Measurements from ENCODE around the gene CMTM8. TPM values are rescaled to one million over a fixed set of nuclear protein-coding genes. Genes with fewer than 3 reads are reported as not detected.

The CMTM8 gene
- polyA plus RNA-seq, 1 donor from 2014 or later = 0.25 TPM

- Mint-ChIP-seq H3K9me3 (no peaks in the 10 kb centered on the region), H3K27me3 (peaks cover 6% of the 10 kb centered on the region), H3K27ac (no peak overlapping the region), H3K4me3 (no peak overlapping the region), H3K4me1 (peaks cover 3 to 4% (median 3%) of the 10 kb centered on the region in 3 donors), H3K36me3 (no peaks in the 10 kb centered on the region)
Observed at GRCh38 chr3:32313723-32314473, 75.4 kb downstream of the CMTM8 start.

GRCh38 chr3:32315441-32315840 is 77.0 kb downstream of the CMTM8 start:
- Mint-ChIP-seq H3K27me3 (peaks cover 6% of the 10 kb centered on the region), H3K27ac (no peak overlapping the region), H3K9me3 (no peaks in the 10 kb centered on the region), H3K36me3 (no peaks in the 10 kb centered on the region), H3K4me3 (no peak overlapping the region), H3K4me1 (no peaks in the 10 kb centered on the region)

GRCh38 chr3:32316319-32316718 is 77.8 kb downstream of the CMTM8 start:
- H3K36me3 Mint-ChIP-seq = no peaks in the 10 kb centered on the region
- H3K27ac Mint-ChIP-seq = no peak overlapping the region
- no peak overlapping the region for H3K4me3 Mint-ChIP-seq
- no peaks in the 10 kb centered on the region for H3K9me3 Mint-ChIP-seq
- no peaks in the 10 kb centered on the region for H3K4me1 Mint-ChIP-seq
- peaks cover 10% of the 10 kb centered on the region for H3K27me3 Mint-ChIP-seq

GRCh38 chr3:32316976-32317375 is 78.5 kb downstream of the CMTM8 start:
- Mint-ChIP-seq H3K9me3 (no peaks in the 10 kb centered on the region), H3K27ac (no peak overlapping the region), H3K27me3 (peaks cover 7% of the 10 kb centered on the region), H3K4me3 (no peak overlapping the region), H3K4me1 (no peaks in the 10 kb centered on the region), H3K36me3 (no peaks in the 10 kb centered on the region)

GRCh38 chr3:32319607-32320006 is 81.1 kb downstream of the CMTM8 start:
- Mint-ChIP-seq H3K27me3 (peaks cover 8% of the 10 kb centered on the region), H3K9me3 (no peaks in the 10 kb centered on the region), H3K4me3 (no peak overlapping the region), H3K27ac (no peak overlapping the region), H3K4me1 (no peaks in the 10 kb centered on the region), H3K36me3 (no peaks in the 10 kb centered on the region)

DNA sequence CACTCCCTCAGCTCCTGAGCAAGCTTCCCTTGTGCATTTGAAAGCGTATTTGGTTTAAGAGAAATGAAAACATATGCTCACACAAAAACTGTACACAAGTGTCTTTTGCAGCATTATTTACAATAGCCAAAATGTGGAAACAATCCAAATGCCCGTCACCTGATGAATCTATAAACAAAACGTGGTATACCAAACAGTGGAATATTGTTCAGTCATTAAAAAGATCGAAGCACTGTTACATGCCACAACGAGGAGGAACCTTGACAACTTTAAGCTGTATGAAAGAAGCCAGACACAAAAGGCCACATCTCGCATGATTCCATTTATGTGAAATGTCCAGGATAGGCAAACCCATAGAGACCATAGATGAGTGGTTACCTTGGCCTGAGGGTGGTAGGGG is 81.6 kb downstream of the CMTM8 start:
- no peak overlapping the region for H3K27ac Mint-ChIP-seq
- peaks cover 8% of the 10 kb centered on the region for H3K27me3 Mint-ChIP-seq
- no peaks in the 10 kb centered on the region for H3K36me3 Mint-ChIP-seq
- no peaks in the 10 kb centered on the region for H3K9me3 Mint-ChIP-seq
- H3K4me1 Mint-ChIP-seq = no peaks in the 10 kb centered on the region
- no peak overlapping the region for H3K4me3 Mint-ChIP-seq

DNA sequence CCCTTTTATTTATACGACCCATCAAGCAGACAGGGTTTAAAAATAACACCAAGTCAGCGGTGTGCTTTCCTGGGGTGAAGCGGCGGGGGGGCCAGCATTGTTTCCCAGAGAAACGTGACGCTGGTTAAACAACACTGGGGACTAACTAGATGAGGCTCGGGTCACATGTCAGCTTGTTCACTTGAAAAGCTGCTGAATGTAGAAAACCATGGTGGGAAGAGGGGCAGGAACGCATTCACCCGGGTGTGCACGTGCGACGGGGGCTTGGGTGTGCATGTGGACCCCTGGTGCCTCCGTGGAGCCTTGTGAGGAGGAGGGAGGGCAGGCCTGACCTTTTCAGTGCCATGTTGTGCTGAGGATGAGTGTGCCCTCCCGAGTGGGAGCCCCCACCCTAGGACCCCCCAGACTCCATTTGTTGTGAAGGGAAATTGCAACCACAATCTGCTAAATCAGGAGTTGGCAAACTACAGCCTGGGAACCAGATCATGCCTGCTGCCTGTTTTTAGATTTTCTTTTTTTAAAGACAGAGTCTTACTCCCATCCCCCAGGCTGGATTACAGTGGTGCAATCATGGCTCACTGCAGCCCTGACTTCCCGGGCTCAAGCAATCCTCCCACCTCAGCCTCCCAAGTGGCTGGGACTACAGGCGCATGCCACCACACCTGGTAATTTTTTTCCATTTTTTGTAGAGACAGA is 82.8 kb downstream of the CMTM8 start:
- H3K9me3 Mint-ChIP-seq = no peaks in the 10 kb centered on the region
- H3K27me3 Mint-ChIP-seq = peaks cover 14% of the 10 kb centered on the region
- no peaks in the 10 kb centered on the region for H3K36me3 Mint-ChIP-seq
- H3K4me3 Mint-ChIP-seq = no peak overlapping the region
- H3K27ac Mint-ChIP-seq = no peak overlapping the region
- H3K4me1 Mint-ChIP-seq = peaks cover 0 to 1% (median 0%) of the 10 kb centered on the region in 3 donors

GRCh38 chr3:32322311-32322710 is 83.8 kb downstream of the CMTM8 start:
- H3K27me3 Mint-ChIP-seq = peaks cover 17% of the 10 kb centered on the region
- H3K9me3 Mint-ChIP-seq = no peaks in the 10 kb centered on the region
- H3K27ac Mint-ChIP-seq = no peak overlapping the region
- peaks cover 0 to 1% (median 0%) of the 10 kb centered on the region in 3 donors for H3K4me1 Mint-ChIP-seq
- H3K4me3 Mint-ChIP-seq = no peak overlapping the region
- H3K36me3 Mint-ChIP-seq = no peaks in the 10 kb centered on the region

GRCh38 chr3:32323604-32324003 is 85.1 kb downstream of the CMTM8 start:
- no peak overlapping the region for H3K27ac Mint-ChIP-seq
- peaks cover 17% of the 10 kb centered on the region for H3K27me3 Mint-ChIP-seq
- H3K4me1 Mint-ChIP-seq = peaks cover 0 to 1% (median 0%) of the 10 kb centered on the region in 3 donors
- no peaks in the 10 kb centered on the region for H3K36me3 Mint-ChIP-seq
- peaks cover 0 to 1% (median 0%) of the 10 kb centered on the region in 3 donors for H3K9me3 Mint-ChIP-seq
- no peak overlapping the region for H3K4me3 Mint-ChIP-seq

GRCh38 chr3:32325201-32325600 is 86.7 kb downstream of the CMTM8 start:
- peaks cover 0 to 1% (median 0%) of the 10 kb centered on the region in 3 donors for H3K4me1 Mint-ChIP-seq
- peaks cover 17% of the 10 kb centered on the region for H3K27me3 Mint-ChIP-seq
- peaks cover 0 to 2% (median 0%) of the 10 kb centered on the region in 3 donors for H3K9me3 Mint-ChIP-seq
- no peak overlapping the region for H3K27ac Mint-ChIP-seq
- no peaks in the 10 kb centered on the region for H3K36me3 Mint-ChIP-seq
- H3K4me3 Mint-ChIP-seq = no peak overlapping the region

GRCh38 chr3:32325927-32326326 is 87.4 kb downstream of the CMTM8 start:
- no peak overlapping the region for H3K4me3 Mint-ChIP-seq
- H3K27ac Mint-ChIP-seq = no peak overlapping the region
- peaks cover 0 to 2% (median 0%) of the 10 kb centered on the region in 3 donors for H3K9me3 Mint-ChIP-seq
- H3K27me3 Mint-ChIP-seq = peaks cover 17% of the 10 kb centered on the region
- peaks cover 0 to 1% (median 0%) of the 10 kb centered on the region in 3 donors for H3K4me1 Mint-ChIP-seq
- no peaks in the 10 kb centered on the region for H3K36me3 Mint-ChIP-seq

- H3K27me3 Mint-ChIP-seq = peaks cover 12% of the 10 kb centered on the region
- peaks cover 0 to 4% (median 1%) of the 10 kb centered on the region in 3 donors for H3K4me1 Mint-ChIP-seq
- no peak overlapping the region for H3K27ac Mint-ChIP-seq
- no peaks in the 10 kb centered on the region for H3K36me3 Mint-ChIP-seq
- H3K4me3 Mint-ChIP-seq = no peak overlapping the region
- peaks cover 0 to 2% (median 0%) of the 10 kb centered on the region in 3 donors for H3K9me3 Mint-ChIP-seq
Observed at GRCh38 chr3:32326795-32327194, 88.3 kb downstream of the CMTM8 start.

- no peaks in the 10 kb centered on the region for H3K36me3 Mint-ChIP-seq
Observed at GRCh38 chr3:32334675-32335074, 96.2 kb downstream of the CMTM8 start.

DNA sequence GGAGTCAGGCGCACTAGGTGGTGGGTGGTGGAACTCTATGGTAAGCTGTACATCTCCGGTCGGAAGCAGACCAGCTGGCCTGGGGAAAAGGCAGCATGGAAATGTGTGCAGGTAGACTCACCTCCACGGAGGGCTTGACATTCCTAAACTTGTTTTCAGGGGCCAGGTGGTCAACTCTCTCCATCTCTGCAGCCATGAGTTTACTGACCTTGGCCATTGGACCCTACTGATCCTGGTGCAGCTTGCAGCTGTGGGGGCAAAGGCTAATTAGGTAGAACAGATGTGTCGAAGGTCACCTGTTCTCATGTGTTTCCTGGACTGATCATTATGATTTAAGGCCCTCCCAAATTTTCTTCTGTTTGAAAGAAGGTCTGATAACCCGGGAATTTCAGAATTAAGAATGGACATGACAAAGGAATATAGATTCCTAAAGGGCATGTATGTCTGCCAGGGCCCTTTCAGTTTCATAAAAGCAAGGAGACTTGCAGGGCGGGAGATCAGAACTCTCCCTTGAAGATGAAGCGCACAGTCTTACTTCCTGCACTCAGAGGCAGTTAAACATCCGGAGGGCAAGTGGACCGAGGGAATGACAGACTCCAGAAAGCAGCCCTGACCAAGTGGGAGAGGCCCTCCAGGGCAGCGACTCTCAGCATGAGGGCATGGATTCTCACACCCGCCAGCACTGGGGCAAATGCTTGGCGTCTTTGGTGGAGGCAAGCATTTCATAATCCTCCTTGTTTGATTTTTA is 97.1 kb downstream of the CMTM8 start:
- no peaks in the 10 kb centered on the region for H3K9me3 Mint-ChIP-seq
- H3K4me1 Mint-ChIP-seq = peaks cover 0 to 7% (median 1%) of the 10 kb centered on the region in 3 donors

More at GRCh38 chr3:32334675-32335074, 96.2 kb downstream of the CMTM8 start:
- Mint-ChIP-seq H3K27me3 (no peaks in the 10 kb centered on the region), H3K4me1 (peaks cover 0 to 7% (median 1%) of the 10 kb centered on the region in 3 donors), H3K4me3 (no peak overlapping the region), H3K27ac (peak overlapping the region in 1 of 3 donors; percentile 64), H3K9me3 (no peaks in the 10 kb centered on the region)

DNA sequence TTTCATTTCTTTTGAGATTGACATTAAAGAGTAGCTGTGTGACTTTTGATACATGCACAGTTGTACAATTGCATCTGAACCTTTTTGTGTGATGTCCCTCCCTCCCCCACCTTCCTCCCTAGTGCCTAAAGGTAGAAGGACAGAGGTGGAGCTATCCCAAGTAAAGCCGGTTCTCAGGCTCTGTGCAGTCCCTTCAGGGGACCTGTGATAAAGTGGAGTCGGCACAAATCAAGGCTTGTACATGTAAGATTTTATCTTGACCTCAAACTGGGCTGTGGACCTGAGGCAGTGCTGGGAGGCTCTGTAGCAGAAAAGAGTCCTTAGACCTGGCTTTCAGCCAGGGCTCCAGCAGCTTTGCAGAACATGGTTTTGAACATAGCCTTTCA is 97.6 kb downstream of the CMTM8 start:
- Mint-ChIP-seq H3K4me1 (peaks cover 0 to 7% (median 1%) of the 10 kb centered on the region in 3 donors), H3K4me3 (no peak overlapping the region), H3K36me3 (no peaks in the 10 kb centered on the region), H3K27me3 (no peaks in the 10 kb centered on the region), H3K27ac (no peak overlapping the region), H3K9me3 (no peaks in the 10 kb centered on the region)

More for the DNA sequence above, 97.1 kb downstream of the CMTM8 start:
- H3K27ac Mint-ChIP-seq = no peak overlapping the region
- H3K27me3 Mint-ChIP-seq = no peaks in the 10 kb centered on the region
- no peaks in the 10 kb centered on the region for H3K36me3 Mint-ChIP-seq
- no peak overlapping the region for H3K4me3 Mint-ChIP-seq
